NCI-H128 (cell line): Measurements from ENCODE around the gene WDR70.

ENCODE experiments used
- DNase-seq: peaks from one replicate; lab custom pipeline; 2025; ENCODE audit not compliant: unreplicated experiment; lab: John Stamatoyannopoulos, UW

WDR70 gene

DNA sequence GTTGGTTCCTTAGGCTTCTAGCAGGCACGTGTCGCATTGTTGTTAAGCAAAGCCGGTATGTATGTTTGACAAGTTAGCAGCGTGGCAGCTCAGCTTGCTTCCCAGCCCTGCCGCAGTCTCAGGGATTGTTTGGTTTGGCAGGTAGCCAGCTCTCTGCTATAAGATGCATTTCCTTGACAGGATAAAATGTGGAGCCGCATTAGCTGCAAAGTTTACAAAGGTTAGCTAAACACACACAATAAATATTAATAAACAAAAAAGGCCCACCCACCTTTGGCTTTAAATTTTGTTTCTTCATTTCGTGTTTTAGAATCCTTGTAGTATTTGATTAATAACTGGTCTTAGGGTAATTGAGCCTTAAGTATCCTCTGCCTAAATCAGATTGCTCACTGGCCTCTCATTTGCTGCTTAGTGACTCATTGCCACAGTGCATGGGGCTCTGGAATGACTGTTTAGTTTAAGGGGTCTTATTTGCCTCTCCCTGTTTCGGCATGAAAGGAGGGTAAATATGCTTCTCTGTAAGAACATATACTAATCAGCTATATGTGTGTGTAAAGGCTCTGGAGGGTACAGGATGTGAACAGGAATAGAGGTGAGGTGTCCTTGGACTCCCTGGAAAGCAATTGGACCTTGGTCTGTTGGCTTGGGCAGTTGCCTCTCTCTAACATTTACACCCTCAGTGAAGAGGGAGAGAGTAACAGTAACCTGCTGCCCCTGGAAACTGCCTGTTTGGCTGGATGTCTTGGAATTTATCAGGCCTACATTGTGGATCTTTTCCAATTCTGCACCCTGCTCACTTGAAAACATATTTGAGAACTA is 338.7 kb downstream of the WDR70 start:
- DNase-seq, result peak; percentile 82

DNA sequence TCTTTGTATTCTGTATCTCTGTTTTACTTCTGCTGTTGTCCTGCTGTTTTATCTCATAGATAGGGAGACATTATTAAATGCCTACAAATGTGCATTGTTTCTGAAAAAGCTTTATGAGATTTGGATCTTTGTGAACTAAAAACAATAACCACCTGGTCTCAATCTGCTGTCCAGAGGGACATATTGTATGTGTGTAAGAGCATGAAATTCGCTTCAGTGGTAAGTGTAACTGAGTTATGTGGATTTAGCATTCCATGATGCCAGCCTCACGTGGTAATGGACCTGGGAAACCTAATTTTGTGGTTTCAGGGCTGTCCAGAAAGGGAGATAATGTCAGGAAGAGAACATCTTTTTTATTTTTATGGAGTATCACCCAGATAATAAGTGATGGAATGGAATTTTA is 341.4 kb downstream of the WDR70 start:
- DNase-seq, result no peak

DNA sequence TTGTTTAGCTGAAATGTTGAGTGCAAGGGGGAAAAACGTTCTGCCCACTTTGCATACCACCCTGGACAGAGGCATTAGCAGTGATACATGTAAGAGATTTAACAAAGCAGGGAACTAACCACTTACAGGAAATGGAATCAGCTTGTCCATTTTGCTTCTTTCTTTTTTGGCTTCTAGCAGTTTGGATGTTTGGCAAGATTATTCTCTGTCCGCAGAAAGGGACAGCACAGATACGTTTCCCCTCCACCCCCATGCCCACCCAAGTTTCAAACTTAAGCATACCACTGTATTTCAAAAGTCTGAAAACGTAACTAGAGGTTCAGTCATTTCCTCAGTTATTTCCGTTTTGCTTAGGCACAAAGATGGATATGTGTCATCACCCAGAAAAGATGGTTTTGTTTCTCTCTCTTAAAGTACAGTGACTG is 342.3 kb downstream of the WDR70 start:
- no peak for DNase-seq

DNA sequence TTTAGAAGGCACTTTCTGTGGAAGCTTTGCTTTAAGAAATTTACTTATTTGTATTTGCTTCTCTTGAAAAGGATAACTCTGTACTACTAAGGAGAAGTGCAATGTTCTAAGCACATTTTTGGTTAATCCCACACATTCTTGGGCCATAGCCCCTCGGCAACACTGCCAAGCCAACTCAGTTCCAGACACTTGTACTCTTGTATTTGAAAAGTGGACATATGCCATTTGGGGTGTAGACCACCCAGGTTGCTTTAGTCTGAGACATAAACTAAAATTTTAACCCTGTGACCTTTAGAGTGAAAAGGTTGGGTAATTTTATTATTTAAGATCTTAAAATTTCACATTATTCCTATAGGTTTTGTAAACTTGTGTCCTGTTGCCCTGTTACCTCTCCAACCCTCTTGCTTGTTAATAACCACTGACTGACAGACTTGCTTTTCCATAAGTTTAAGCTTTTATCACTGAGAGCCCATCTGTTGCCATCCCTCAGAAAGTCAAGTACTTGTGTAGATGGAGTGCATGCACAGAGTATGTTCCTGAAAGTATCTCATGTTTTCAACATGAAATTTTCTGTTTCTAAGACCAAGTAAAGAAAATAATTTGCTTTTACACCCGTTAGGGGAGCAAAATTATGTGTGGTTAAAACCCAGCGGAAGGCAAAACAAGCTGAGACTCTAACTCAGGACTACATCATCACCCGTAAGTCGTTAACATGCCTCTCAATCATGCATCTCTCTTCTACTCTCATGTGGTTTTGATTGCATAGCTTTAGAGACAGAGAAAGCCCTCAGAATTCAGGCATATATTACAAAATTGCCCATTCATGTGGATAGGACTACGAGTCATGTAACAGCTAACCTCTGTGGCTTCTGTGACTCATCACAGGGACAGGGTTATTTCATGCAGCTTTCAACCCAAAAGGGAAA is 343.4 kb downstream of the WDR70 start:
- no peak for DNase-seq

DNA sequence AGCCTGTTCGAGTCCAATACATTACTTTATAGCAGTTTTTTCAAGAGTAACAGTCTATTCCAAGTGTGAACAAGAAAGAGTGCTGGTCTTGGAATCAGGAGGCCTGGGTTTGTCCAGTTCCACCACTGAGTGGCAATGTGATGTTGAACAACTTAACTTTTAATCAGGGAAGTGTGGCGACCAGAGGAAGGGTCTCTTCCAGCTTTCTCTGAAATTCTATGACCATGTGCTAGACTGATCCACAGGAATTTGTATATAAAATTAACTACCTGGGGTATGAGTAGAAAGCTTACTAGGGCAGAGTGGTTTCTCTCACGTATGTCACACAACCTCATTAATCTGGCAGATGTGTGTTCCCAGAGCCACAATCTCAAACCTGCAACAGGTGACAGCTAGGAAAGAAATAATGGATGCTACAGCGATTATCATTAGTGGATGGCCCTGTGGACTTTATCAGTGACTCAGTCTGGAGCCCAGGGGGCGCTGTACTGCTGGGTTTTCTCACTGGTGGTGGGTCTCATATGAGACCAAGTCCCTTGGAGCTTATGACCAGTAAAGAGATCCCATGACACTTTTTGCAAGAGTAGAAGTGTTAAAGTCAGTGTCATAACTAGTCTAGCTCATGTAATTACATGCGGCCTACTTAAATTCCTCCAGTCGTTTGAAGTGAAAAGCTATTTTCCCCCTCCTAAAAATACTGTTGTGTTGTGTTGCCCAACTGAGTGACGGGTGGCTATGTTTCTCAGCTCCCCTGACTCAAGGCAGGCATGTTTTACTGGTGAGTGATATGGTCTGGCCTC is 344.2 kb downstream of the WDR70 start:
- DNase-seq, result no peak

DNA sequence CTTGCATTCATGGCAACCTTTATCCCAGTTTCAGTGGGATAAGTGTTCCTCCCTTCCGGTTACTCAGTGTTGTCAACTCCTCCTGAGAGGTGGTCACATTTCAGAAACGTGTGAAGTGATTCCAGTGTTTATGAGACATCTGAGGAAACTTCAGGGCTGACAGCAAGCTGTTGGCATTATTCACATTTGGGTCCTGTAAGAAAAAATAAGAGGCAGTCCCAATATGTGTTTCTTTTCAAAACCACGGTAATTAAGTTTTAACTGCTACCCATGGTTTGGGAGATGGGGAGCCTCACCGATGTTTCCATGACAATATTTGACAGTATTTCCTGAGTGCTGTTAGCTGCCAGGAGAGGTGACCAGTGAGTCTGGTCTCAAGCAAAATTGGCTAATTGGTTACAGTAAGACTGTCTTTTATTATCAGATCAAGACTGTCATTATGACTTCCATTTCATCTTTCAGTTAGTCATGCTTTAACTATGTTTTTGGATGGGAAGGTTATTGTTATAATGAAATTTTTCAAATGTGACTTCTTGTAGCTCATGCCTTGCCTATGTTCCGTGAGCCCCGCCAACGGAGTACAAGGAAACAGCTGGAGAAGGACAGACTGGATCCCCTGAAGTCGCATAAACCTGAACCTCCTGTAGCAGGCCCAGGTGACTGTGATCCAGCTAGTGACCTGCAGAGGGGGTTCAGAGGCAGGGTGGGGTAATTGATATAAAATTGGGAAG is 345.4 kb downstream of the WDR70 start:
- DNase-seq, result no peak

DNA sequence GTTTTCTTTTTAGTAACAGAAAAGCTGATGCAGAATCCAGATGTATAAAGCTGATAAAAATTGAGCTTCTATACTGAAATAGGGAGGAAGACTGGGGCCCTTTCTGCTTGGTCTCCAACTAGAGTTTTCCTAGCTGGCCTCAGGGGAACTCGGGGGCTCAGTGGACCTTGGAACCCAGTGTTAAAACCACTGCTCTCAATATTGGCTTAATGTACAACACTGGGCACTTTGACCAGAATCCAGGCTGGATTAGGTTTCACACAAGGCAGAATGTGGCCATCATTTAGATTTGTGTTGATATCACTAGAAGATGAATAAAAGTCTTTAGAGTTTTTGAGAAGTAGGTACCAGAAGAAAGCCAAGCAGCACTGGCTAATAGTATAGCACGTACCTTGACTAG is 346.1 kb downstream of the WDR70 start:
- no peak for DNase-seq

DNA sequence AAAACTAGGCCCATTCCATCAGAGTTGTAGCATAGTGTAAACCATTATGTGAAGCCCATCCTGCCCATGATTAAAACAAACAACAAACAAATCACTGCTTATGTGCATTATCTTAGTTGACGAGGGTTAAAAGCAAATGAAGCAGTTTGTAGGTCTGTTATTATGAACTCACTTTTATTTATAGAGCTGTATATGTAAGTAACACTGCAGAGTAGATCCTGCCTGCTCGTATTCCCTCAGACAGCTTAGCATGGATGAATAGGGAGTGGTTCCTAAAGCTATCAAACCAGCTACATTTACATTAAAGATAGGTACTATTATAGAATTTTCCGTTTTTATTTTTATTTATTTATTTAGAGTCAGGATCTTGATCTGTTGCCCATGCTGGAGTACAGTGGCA is 348.1 kb downstream of the WDR70 start:
- DNase-seq, result no peak

DNA sequence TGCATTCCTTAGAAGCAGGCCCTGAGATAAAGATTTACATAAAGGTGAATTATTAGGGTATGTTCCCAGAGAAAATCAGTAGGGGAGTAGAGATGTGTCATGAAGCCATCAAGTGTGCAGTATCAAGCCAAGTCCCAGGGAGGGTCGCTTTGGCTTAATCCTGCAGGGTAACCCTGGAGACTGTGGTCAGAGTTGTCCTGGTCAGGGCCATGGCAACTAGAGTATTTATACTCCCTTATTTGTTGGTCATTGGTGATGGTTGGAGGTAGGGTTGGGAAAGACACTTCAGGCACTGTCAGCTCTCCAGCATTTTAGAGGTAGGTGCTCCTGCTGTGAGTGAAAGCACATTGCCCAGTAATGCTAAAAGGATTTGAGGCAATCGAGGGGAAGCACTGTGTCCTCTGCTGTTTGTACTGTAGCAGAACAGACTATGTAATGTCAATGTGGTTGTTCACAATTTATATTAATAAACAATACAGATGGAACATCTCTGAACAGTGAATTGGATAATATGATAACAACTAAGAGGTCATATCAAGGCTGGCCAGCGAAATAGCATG is 351.9 kb downstream of the WDR70 start:
- DNase-seq, result no peak

DNA sequence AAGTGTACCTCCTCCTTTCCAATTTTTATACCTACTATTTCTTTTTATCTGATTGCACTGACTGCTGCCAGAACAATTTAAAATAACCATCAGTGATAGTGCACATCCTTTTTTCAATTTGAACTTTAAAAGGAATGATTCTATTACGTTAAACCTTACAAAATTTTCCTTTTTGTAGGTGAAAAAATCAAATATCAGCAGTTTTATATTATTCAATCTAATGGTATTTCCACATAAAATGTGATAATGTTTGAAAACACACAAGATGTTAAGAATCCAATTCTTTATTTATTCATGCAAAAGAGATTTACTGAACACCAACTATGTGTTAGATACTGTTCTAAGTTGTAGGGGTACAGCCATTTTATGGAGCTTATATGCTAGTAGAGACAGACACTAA is 355.0 kb downstream of the WDR70 start:
- no peak for DNase-seq

DNA sequence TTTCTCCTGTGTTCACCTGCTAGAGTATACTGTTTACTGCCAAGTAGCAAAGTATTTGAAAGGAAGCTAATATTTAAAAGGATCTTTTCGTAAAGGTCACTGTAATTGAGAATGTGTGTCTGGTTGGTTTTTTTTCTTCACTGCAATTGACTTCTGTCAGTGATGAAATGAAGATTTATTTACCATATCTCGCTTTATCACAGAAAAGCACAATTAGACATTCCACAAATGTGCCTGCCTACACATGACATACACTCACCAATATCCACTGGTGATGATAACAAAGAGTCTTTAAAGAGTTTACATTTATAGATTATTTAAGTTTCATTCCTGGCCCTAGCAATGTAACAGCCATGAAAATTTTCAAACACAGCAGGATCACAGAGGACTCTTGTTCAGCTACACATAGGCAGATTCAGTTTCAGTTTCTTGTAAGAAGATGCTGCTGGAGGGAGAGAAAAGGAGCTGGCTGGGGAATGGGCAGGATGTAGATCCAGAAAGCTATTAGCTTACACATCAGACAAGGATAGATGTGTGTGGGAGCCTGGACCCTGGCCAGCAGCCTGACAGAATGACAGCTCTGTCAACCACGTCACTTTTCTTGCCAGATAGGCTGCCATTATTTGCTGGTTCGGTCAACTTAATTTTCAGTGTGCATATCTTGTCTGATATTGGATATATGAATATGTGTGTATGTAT is 356.7 kb downstream of the WDR70 start:
- no peak for DNase-seq

DNA sequence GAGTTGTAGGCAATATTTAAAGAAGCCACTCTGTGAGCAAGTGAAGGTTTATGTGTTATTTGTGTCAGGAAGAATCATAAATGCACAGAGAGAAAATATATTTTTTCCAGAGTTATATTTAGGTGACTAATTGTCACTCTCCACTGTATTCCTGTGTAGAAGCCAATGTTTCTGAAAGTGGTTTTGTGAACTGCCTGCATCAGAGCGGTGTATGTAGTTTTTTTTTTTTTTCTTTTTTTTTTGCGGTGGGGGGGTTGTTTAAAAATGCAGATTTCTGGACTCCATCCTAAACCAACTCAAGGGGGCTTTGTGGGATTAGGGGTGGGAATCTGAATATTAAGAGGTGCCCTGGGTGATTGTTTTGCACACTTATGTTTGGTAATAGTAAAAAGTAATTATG is 357.3 kb downstream of the WDR70 start:
- no peak for DNase-seq

DNA sequence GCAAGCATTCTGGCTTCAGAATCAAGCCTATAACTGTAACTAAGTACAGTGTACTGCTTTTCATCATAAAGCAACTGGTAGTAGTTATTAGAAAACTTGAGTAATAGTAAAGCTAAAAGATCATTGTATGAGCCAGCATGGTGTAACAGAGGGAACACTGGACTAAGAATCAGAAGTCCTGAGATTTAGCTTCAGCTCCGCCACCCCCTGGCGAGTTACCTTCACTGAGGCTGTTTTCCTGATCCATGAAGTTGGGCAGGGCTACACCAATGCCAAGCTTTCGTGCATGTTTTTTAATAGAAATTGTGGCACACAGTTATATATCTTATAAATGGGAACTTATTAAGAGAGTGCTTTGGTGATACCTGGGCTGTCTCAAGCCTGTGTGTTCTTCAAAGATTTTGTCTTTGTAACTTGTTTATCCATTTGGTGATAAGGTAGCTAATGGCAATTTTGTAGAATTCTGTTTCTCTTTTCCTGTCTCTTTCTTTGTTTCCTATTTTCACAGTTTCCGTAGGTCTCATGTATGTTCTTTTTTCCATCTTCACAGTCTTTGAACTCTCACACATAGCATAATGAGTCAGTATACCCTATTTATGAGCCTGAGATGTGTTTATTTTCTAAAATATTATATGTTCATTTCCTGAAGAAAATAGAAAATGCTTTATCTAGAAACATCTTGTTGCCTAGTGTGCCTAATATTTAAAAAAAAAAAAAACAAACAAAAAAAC is 358.4 kb downstream of the WDR70 start:
- DNase-seq, result no peak

DNA sequence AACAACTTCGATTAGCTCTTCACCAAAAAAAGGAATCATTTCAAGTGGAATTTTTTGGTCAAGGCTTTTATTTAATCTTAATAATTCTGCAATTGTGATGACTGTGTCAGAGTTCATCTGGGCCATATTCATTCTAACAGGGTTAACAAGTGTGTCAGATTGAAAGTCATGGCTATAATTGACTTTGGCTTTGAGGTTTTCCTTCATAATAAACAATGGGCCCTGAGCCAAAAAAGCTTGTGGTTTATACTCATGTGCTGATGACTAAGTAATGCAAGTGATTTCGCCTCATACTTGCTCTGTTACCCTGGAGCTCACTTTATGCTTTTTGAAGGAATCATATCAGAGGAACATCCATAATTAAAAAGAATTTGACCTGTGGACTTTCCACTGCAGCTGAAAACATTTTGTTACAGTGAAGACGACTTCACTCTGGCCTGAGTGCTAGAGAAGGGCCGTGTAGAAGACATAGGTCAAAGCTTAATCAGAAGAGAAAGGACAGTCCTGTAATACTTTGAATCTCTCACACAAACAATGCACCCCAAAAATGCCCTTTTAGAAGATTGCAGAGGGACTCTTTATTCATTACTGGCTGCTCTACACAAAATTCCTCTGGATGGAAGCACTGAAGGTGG is 359.1 kb downstream of the WDR70 start:
- DNase-seq, result peak; percentile 11

DNA sequence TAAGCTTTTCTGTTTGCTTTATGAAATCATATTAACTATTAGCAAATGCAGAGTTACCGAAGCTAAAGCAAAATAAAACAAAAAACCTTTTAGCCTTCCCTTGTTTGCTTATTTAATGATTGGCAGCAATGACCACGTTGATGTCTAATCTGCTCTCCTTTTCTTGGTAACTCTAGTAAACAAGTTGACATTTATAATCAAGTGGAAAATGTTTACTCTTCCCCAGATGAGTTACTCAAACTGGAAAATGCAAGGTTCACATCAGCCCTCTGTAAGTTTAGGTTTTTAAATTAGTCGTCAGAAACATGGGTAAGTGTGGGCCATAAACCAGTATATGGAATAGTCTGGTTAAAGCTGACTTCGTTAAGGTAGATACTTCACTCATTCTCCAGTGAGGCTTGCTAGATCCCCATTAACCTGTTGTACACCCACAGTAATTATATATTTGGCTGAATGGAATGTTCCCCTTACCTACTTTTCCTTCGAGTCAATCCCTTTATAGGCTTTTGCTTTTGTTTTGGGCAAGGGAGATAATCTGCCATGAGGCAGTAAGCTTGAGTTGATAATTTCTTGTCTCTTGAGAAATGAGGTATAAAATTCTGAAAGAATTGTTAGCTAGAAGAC is 359.9 kb downstream of the WDR70 start:
- DNase-seq, result no peak

DNA sequence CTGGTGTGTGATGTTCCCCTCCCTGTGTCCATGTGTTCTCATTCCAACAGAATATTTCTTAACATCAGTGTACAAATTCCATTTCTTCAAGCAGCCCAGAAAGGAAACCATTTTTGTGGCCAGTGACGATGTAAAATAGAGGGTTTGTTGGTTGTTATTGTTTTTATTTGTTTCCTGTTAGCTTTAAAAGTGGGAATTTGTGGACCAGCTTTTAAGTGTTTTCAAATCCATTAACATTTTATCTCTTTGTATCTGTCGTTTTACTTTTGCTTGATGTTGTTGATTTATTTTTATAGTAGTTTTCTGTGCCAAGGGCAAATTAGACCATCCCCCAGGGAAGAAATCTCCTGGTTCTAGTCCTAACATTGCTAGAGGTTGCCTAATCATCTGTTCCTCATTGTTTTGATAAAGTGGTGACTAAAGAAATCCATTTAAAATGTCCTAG is 360.7 kb downstream of the WDR70 start:
- no peak for DNase-seq

DNA sequence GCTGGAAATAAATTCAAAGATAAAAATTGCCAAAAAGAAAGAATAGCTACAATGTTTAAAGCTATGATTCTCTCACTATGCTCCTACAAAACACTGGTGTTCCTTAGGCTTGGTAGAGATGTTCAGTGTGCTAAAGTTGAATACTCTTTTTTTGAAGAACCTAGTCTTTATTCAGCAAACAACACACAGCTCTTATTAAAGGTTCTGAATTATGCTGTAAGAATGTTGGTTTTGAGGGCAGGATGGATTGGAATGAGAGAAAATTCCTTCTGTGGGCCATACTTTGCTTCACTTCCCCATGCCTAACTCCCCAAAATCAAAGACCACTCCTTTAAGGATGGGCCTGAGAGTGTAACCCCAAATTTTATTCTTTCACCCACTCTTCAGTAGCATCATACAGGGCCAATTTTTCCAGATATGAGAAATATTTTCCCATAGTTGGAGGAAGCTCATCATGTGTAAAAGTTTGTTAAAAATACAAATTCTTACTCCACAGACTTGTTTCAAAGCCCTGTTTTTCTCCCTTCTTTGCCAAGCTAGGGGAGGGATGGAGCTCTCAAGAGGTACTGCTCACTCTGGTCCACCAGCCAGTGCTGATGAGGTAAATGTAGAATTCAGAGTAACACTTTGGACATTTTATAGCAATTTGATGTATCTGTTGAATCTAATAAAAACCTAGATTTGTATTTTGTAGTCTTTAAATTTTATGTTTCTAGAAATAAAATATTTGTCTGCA is 361.4 kb downstream of the WDR70 start:
- DNase-seq, result no peak
